A673 (cell line): ENCODE data around the gene SLC37A3.

ENCODE experiments used
- EZH2 ChIP-seq: fragments of 200-600 bp; sonication (generic); IDR thresholded peaks from 2 replicates; pipeline ENCODE4 v1.6.1; 2017; ENCODE audit warnings: borderline replicate concordance, low read depth, mild to moderate bottlenecking, mixed read lengths, antibody characterized with exemption, low read length; ENCODE audit not compliant: poor library complexity, severe bottlenecking
- TF ChIP-seq, protein P1 (sequence below): fragments of 300-800, 200-600 bp; sonication (generic); conservative IDR thresholded peaks from 2 replicates; pipeline ENCODE4 v1.5.1; 2017; ENCODE audit warnings: low read depth, mild to moderate bottlenecking, antibody characterized with exemption, low read length, moderate library complexity, mixed read lengths

DNA sequence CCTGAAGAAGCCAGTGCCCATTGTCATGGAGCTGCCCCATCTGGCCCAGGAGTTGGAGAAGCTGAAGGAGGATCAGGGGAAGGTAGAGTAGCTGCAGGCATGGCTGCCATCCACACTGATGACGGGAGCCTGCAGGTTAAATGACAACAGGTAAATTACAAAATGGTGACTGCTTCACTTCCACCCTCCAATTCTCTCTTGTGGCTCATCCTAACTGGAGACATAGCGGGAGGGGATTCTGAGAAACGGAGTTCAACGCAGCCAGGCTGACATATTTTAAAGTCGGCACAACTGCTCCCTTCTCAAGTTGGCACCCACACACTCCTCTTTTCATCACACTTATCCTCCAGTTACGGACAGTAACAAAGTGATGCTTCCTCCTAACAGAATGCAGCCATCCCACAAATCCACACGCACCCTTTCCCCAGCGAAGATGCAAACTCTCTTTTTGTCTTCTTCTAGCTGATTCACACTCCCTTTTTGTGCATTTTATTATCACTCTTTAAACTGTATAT lies 103.0 kb downstream of the SLC37A3 start:
- TF ChIP-seq, protein P1, sequence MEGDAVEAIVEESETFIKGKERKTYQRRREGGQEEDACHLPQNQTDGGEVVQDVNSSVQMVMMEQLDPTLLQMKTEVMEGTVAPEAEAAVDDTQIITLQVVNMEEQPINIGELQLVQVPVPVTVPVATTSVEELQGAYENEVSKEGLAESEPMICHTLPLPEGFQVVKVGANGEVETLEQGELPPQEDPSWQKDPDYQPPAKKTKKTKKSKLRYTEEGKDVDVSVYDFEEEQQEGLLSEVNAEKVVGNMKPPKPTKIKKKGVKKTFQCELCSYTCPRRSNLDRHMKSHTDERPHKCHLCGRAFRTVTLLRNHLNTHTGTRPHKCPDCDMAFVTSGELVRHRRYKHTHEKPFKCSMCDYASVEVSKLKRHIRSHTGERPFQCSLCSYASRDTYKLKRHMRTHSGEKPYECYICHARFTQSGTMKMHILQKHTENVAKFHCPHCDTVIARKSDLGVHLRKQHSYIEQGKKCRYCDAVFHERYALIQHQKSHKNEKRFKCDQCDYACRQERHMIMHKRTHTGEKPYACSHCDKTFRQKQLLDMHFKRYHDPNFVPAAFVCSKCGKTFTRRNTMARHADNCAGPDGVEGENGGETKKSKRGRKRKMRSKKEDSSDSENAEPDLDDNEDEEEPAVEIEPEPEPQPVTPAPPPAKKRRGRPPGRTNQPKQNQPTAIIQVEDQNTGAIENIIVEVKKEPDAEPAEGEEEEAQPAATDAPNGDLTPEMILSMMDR: no peak
- no peak for TF ChIP-seq EZH2
